Lower lobe of right lung (tissue), 2 donors: ENCODE data around the gene NPBWR2. TPM values are rescaled to one million over a fixed set of nuclear protein-coding genes. Genes with fewer than 3 reads are reported as not detected.
"Not testable (repeated sequence)": the region's sequence is repeated elsewhere in the genome, so short reads cannot be mapped to it uniquely, and the experiment has no call there.

Source experiments
- ATAC-seq, 2 donors: fragments of 200-7000 bp; cut with Tn5 transposase; one replicate each; pipeline ENCODE4 v1.9.1; 2020 to 2022; ENCODE audit warnings: mild to moderate bottlenecking in 2 of 2, moderate library complexity in 2 of 2
- DNase-seq: peaks from one replicate; pipeline ENCODE4 v3.0.0-alpha.2; 2020
- H3K27ac ChIP-seq: fragments of 200-600 bp; one replicate; pipeline ENCODE4 v1.8.0; 2022
- H3K27me3 ChIP-seq: fragments of 200-600 bp; one replicate; pipeline ENCODE4 v1.8.0; 2022; ENCODE audit warnings: low read depth
- H3K36me3 ChIP-seq: fragments of 200-600 bp; one replicate; pipeline ENCODE4 v1.8.0; 2022; ENCODE audit warnings: mild to moderate bottlenecking
- H3K4me1 ChIP-seq: fragments of 200-600 bp; one replicate; pipeline ENCODE4 v1.8.0; 2022
- H3K4me3 ChIP-seq: fragments of 200-600 bp; one replicate; pipeline ENCODE4 v1.8.0; 2022; ENCODE audit warnings: mild to moderate bottlenecking
- H3K9me3 ChIP-seq: fragments of 200-600 bp; one replicate; pipeline ENCODE4 v1.8.0; 2022
- CTCF ChIP-seq: fragments of 200-600 bp; IDR thresholded peaks from one replicate; pipeline ENCODE4 v1.8.0; 2022; ENCODE audit warnings: antibody characterized with exemption, mild to moderate bottlenecking
- intact Hi-C: fragments of 100-400 bp; cut with DNase I; formaldehyde crosslinking; loops from one replicate; pipeline ENCODE4 v1.11.0; 2022
- total RNA-seq: library from RNA; stranded (reverse); fragmentation: NEBNext Ultra II Directional; extraction: Animal tissue kit (Norgen Biotek cat#: 25700); gene quantifications from one replicate; pipeline ENCODE4 v1.2.1, GENCODE V29; 2021
- donor health status: DM: no; HTN: yes; CAD: no; lungs with severe emphysema.

NPBWR2 gene
- total RNA-seq, 1 donor from 2014 or later, result not detected

DNA sequence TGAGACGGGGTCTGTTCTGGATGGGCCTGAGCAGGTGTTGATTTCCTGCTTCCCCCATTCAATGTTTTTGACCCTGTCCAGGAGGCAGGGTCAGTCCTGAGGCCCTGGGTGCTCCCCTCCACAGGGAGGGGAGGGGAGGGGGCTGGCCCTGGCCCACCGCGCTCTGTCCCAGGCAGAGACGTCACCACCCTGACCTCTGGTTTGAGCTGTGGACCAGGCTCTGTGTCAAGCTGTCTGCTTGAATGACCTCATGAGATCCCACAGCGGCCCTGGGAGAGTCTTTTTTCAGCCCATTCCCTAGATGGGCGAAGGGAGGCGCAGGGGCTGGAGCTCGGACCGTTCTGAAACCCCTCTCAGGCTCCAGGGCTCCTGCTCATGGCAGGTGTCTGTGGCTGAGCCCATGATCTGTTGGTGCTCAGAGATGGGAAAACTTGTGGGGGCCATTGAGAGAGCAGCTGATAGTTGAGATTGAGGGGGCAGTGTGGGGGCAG, 14.3 kb downstream of the NPBWR2 start:
- DNase-seq (no peak), ATAC-seq (no peak)
- H3K9me3 ChIP-seq, result no peaks in the 10 kb centered on the region
- peaks cover 4% of the 10 kb centered on the region for H3K27me3 ChIP-seq
- intact Hi-C loops, result no loop called here
- no peak for TF ChIP-seq CTCF
- H3K36me3 ChIP-seq, result no peaks in the 10 kb centered on the region
- H3K4me1 ChIP-seq, result no peaks in the 10 kb centered on the region
- no peak overlapping the region for H3K27ac ChIP-seq
- H3K4me3 ChIP-seq, result no peak overlapping the region

DNA sequence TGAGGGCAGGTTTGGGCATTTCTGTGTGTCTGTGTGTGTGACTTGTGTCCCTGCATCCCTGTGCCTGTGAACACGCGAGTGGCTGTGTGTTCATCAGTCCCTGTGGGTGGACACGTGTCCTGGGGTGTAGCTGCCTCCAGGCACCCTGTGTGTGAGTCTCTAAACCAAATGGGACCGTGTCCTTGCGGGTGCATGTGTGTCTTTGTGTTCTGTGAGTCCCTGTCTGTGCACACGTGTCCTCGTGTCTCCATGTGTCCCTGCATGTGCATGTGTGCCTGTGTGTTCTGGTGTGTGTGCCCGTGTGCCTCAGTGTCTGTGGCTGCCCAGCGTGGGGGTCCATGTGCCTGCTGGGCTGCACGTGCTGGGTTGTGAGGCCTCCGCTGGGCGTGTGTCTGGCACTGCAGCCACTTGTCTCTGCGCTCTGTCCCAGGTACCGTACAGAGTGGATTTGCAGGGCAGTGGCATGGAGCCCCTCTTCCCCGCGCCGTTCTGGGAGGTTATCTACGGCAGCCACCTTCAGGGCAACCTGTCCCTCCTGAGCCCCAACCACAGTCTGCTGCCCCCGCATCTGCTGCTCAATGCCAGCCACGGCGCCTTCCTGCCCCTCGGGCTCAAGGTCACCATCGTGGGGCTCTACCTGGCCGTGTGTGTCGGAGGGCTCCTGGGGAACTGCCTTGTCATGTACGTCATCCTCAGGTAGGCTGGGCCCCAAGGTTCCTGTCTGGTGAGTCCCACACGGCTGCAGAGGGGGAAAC, 14.9 kb downstream of the NPBWR2 start:
- DNase-seq, result no peak
- peak in 1 of 2 donors; percentile 9 for ATAC-seq
- peaks cover 4% of the 10 kb centered on the region for H3K27me3 ChIP-seq
- no peak overlapping the region for H3K4me3 ChIP-seq
- intact Hi-C loops, result no loop called here
- H3K27ac ChIP-seq, result no peak overlapping the region
- H3K4me1 ChIP-seq, result no peaks in the 10 kb centered on the region
- TF ChIP-seq CTCF, result no peak
- no peaks in the 10 kb centered on the region for H3K9me3 ChIP-seq
- no peaks in the 10 kb centered on the region for H3K36me3 ChIP-seq

DNA sequence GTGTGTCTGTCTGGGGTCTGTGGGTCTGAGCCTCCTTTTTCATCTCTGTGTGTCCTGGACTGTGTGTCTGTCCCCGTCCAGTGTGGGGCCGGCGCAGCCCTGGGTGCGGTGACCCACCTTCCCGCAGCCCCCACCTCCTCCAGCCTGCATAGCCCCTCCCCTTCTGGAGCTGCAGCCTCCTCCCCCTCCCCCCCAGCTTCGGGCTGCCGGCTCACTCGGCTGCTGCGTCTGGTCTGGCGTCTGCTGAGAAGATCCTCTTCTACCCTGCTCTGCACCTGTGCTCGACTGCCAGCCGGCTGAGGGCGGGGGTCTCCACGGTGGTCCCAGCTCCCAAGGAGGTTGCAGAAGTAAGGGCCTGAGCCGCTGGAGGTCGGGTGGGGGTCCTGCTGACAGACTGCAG, 15.6 kb downstream of the NPBWR2 start:
- DNase-seq (no peak), ATAC-seq (no peak)

GRCh38 chr20:64091340-64091739, 16.0 kb downstream of the NPBWR2 start:
- H3K27ac ChIP-seq, result no peak overlapping the region

More for the DNA sequence above, 15.6 kb downstream of the NPBWR2 start:
- H3K9me3 ChIP-seq, result no peaks in the 10 kb centered on the region
- intact Hi-C loops, result no loop called here
- H3K27ac ChIP-seq, result no peak overlapping the region
- no peaks in the 10 kb centered on the region for H3K36me3 ChIP-seq
- H3K4me3 ChIP-seq, result no peak overlapping the region
- peaks cover 4% of the 10 kb centered on the region for H3K27me3 ChIP-seq
- no peaks in the 10 kb centered on the region for H3K4me1 ChIP-seq
- no peak for TF ChIP-seq CTCF

GRCh38 chr20:64090165-64090564, 17.2 kb downstream of the NPBWR2 start:
- Histone ChIP-seq H3K9me3 (no peaks in the 10 kb centered on the region), H3K27ac (no peak overlapping the region), H3K27me3 (peaks cover 14% of the 10 kb centered on the region), H3K4me1 (no peaks in the 10 kb centered on the region), H3K36me3 (no peaks in the 10 kb centered on the region), H3K4me3 (no peak overlapping the region)
- TF ChIP-seq CTCF, result no peak
- intact Hi-C loops, result no loop called here
- DNase-seq (no peak), ATAC-seq (no peak)

More at GRCh38 chr20:64091340-64091739, 16.0 kb downstream of the NPBWR2 start:
- Histone ChIP-seq H3K4me3 (no peak overlapping the region), H3K4me1 (no peaks in the 10 kb centered on the region), H3K36me3 (no peaks in the 10 kb centered on the region), H3K27me3 (peaks cover 7% of the 10 kb centered on the region), H3K9me3 (no peaks in the 10 kb centered on the region)
- intact Hi-C loops, result no loop called here
- DNase-seq (no peak), ATAC-seq (no peak)
- TF ChIP-seq CTCF, result no peak

DNA sequence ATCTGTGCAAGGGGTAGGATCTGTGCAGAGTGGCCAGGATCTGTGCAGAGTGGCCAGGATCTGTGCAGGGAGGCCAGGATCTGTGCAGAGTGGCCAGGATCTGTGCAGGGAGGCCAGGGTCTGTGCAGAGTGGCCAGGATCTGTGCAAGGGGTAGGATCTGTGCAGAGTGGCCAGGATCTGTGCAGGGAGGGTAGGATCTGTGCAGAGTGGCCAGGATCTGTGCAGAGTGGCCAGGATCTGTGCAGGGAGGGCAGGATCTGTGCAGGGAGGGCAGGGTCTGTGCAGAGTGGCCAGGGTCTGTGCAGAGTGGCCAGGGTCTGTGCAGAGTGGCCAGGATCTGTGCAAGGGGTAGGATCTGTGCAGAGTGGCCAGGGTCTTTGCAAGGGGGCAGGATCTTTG, 18.8 kb downstream of the NPBWR2 start:
- not testable (repeated sequence) for H3K27ac ChIP-seq

DNA sequence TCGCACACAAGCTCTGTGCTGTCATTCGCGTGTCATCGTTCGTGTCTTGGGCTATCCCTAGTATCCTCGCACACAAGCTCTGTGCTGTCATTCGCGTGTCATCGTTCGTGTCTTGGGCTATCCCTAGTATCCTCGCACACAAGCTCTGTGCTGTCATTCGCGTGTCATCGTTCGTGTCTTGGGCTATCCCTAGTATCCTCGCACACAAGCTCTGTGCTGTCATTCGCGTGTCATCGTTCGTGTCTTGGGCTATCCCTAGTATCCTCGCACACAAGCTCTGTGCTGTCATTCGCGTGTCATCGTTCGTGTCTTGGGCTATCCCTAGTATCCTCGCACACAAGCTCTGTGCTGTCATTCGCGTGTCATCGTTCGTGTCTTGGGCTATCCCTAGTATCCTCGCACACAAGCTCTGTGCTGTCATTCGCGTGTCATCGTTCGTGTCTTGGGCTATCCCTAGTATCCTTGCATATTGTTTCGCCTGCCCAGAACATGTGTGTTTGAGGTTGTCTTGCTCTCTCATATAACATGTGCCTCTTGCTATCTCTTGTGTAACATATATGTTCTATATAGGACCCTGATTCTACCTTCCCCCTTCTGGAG, 20.0 kb downstream of the NPBWR2 start:
- H3K4me3 ChIP-seq, H3K9me3 ChIP-seq, ATAC-seq, H3K27ac ChIP-seq, DNase-seq, intact Hi-C loops, H3K36me3 ChIP-seq: not testable (repeated sequence)
- peaks cover 29% of the 10 kb centered on the region for H3K27me3 ChIP-seq
- H3K4me1 ChIP-seq, result peaks cover 22% of the 10 kb centered on the region

More for the DNA sequence above, 18.8 kb downstream of the NPBWR2 start:
- ATAC-seq, H3K4me3 ChIP-seq, intact Hi-C loops, DNase-seq, H3K9me3 ChIP-seq, H3K36me3 ChIP-seq: not testable (repeated sequence)
- Histone ChIP-seq H3K4me1 (peaks cover 12% of the 10 kb centered on the region), H3K27me3 (peaks cover 29% of the 10 kb centered on the region)
